IMR-90 (cell line): Measurements from ENCODE around the gene VOPP1. TPM values are rescaled to one million over a fixed set of nuclear protein-coding genes. Genes with fewer than 3 reads are reported as not detected.

Source experiments
- ATAC-seq: fragments of 200-7000 bp; cut with Tn5 transposase; 2 replicates; pipeline ENCODE4 v1.9.1; 2020; ENCODE audit warnings: low read depth, mild to moderate bottlenecking, moderate library complexity
- BruUV-seq: library from RNA; stranded (reverse); fragments of 400-500 nt; replicated peaks from 2 replicates; lab custom pipeline; 2021; lab: Mats Ljungman, UMichigan
- CTCF ChIA-PET: fragments of 300-600 bp; formaldehyde crosslinking; extraction: SDS; loops from one replicate; lab custom pipeline; 2021; ENCODE audit warnings: antibody characterized with exemption; lab: Yijun Ruan, JAX
- POLR2A ChIA-PET: fragments of 300-600 bp; sonication (Branson Sonifier 250); formaldehyde crosslinking; loops from one replicate; lab custom pipeline; 2022; ENCODE audit warnings: antibody characterized with exemption; ENCODE audit not compliant: unreplicated experiment; lab: Charles Lee
- DNase-seq: peaks from one replicate; pipeline ENCODE4 v3.0.0; 2013
- H2AFZ ChIP-seq: replicated peaks from 2 replicates; pipeline ENCODE3; 2013; ENCODE audit warnings: low read length, mild to moderate bottlenecking; ENCODE audit not compliant: poor library complexity
- H2AK5ac ChIP-seq: 2 replicates; pipeline ENCODE4 v1.6.1; 2013; ENCODE audit warnings: low read depth, low read length, inconsistent platforms
- H2AK9ac ChIP-seq: replicated peaks from 2 replicates; pipeline ENCODE3; 2013; ENCODE audit warnings: mild to moderate bottlenecking, low read depth, low read length, moderate library complexity; ENCODE audit not compliant: poor library complexity
- H2BK120ac ChIP-seq: 2 replicates; pipeline ENCODE4 v1.6.1; 2013; ENCODE audit warnings: low read depth, low read length, inconsistent platforms
- H2BK15ac ChIP-seq: 3 replicates; pipeline ENCODE4 v1.6.1; 2013; ENCODE audit warnings: low read depth, low read length, inconsistent platforms
- H2BK20ac ChIP-seq: 2 replicates; pipeline ENCODE4 v1.6.1; 2013; ENCODE audit warnings: low read depth, mild to moderate bottlenecking, inconsistent platforms, low read length, moderate library complexity
- H2BK5ac ChIP-seq: 2 replicates; pipeline ENCODE4 v1.6.1; 2013; ENCODE audit warnings: mild to moderate bottlenecking, low read depth, low read length, inconsistent platforms; ENCODE audit not compliant: poor library complexity, severe bottlenecking
- H3K14ac ChIP-seq: replicated peaks from 2 replicates; pipeline ENCODE4 v1.6.1; 2013; ENCODE audit warnings: low read depth, low read length, inconsistent platforms
- H3K18ac ChIP-seq: 2 replicates; pipeline ENCODE4 v1.6.1; 2013; ENCODE audit warnings: low read depth, low read length, control low read depth
- H3K23ac ChIP-seq: 2 replicates; pipeline ENCODE4 v1.6.1; 2013; ENCODE audit warnings: low read depth, low read length, inconsistent platforms
- H3K27ac ChIP-seq: 2 replicates; pipeline ENCODE4 v1.5.1; 2013; ENCODE audit warnings: mild to moderate bottlenecking, control low read depth, low read length; ENCODE audit not compliant: insufficient read depth
- H3K27me3 ChIP-seq: 2 replicates; pipeline ENCODE4 v1.6.1; 2013; ENCODE audit warnings: low read length; ENCODE audit not compliant: control insufficient read depth, insufficient read depth
- H3K36me3 ChIP-seq: 2 replicates; pipeline ENCODE4 v1.6.1; 2013; ENCODE audit warnings: low read length, mixed read lengths; ENCODE audit not compliant: control insufficient read depth, insufficient read depth
- H3K4ac ChIP-seq: 2 replicates; pipeline ENCODE4 v1.6.1; 2013; ENCODE audit warnings: low read depth, low read length, inconsistent platforms
- H3K4me1 ChIP-seq: 2 replicates; pipeline ENCODE4 v1.6.1; 2013; ENCODE audit warnings: low read length, mixed read lengths; ENCODE audit not compliant: control insufficient read depth, insufficient read depth
- H3K4me2 ChIP-seq: 2 replicates; pipeline ENCODE4 v1.6.1; 2013; ENCODE audit warnings: low read depth, mild to moderate bottlenecking, control low read depth, low read length, moderate library complexity
- H3K4me3 ChIP-seq: 2 replicates; pipeline ENCODE4 v1.5.1; 2013; ENCODE audit warnings: low read depth, mild to moderate bottlenecking, control low read depth, low read length, moderate library complexity; ENCODE audit not compliant: insufficient read depth
- H3K56ac ChIP-seq: 2 replicates; pipeline ENCODE4 v1.6.1; 2013; ENCODE audit warnings: low read length, inconsistent platforms; ENCODE audit not compliant: insufficient read depth; ENCODE audit errors: extremely low read depth
- H3K79me1 ChIP-seq, 2 experiments: 2 replicates each; pipeline ENCODE4 v1.6.1; 2013; ENCODE audit warnings: low read length in 2 of 2, inconsistent platforms in 1 of 2, low read depth in 1 of 2
- H3K9ac ChIP-seq: 2 replicates; pipeline ENCODE4 v1.6.1; 2013; ENCODE audit warnings: low read depth, low read length, control low read depth
- H3K9me1 ChIP-seq: 2 replicates; pipeline ENCODE4 v1.6.1; 2013; ENCODE audit warnings: low read length, inconsistent platforms; ENCODE audit not compliant: insufficient read depth
- H3K9me3 ChIP-seq: 2 replicates; pipeline ENCODE4 v1.6.1; 2013; ENCODE audit warnings: low read length; ENCODE audit not compliant: control insufficient read depth, insufficient read depth
- H4K20me1 ChIP-seq: 2 replicates; pipeline ENCODE4 v1.6.1; 2013; ENCODE audit warnings: low read length, inconsistent platforms; ENCODE audit not compliant: insufficient read depth
- H4K5ac ChIP-seq: 2 replicates; pipeline ENCODE4 v1.6.1; 2013; ENCODE audit warnings: mild to moderate bottlenecking, low read depth, low read length, control low read depth
- H4K8ac ChIP-seq, 2 experiments: 2 replicates each; pipeline ENCODE4 v1.6.1; 2013; ENCODE audit warnings: low read depth in 2 of 2, low read length in 2 of 2, control low read depth in 1 of 2, inconsistent platforms in 1 of 2
- H4K91ac ChIP-seq: 2 replicates; pipeline ENCODE4 v1.6.1; 2013; ENCODE audit warnings: low read depth, low read length, inconsistent platforms; ENCODE audit not compliant: insufficient read depth
- CEBPB ChIP-seq: IDR thresholded peaks from 2 replicates; pipeline ENCODE4 v1.6.1; 2012; ENCODE audit warnings: low read depth, low read length, improper control_type of control experiment
- CHD1 ChIP-seq: IDR thresholded peaks from 2 replicates; pipeline ENCODE4 v1.6.1; 2012; ENCODE audit warnings: low read depth, low read length, improper control_type of control experiment
- FOS ChIP-seq: fragments of 150-350 bp; IDR thresholded peaks from 2 replicates; pipeline ENCODE4 v1.6.1; 2016; ENCODE audit warnings: low read depth, low read length
- MAFK ChIP-seq: IDR thresholded peaks from 2 replicates; pipeline ENCODE4 v1.6.1; 2012; ENCODE audit warnings: low read depth, low read length, improper control_type of control experiment
- MAZ ChIP-seq: IDR thresholded peaks from 2 replicates; pipeline ENCODE4 v1.6.1; 2012; ENCODE audit warnings: low read depth, mild to moderate bottlenecking, low read length, improper control_type of control experiment, moderate library complexity, borderline replicate concordance
- MXI1 ChIP-seq: IDR thresholded peaks from 2 replicates; pipeline ENCODE4 v1.6.1; 2012; ENCODE audit warnings: low read depth, mild to moderate bottlenecking, low read length, moderate library complexity, borderline replicate concordance
- NFE2L2 ChIP-seq: fragments of 150-350 bp; IDR thresholded peaks from 2 replicates; pipeline ENCODE4 v1.6.1; 2016; ENCODE audit warnings: low read depth, mild to moderate bottlenecking, low read length
- POLR2A ChIP-seq: IDR thresholded peaks from 2 replicates; pipeline ENCODE4 v1.6.1; 2012; ENCODE audit warnings: mild to moderate bottlenecking, low read depth, low read length
- RAD21 ChIP-seq: IDR thresholded peaks from 2 replicates; pipeline ENCODE4 v1.6.1; 2012; ENCODE audit warnings: low read length, improper control_type of control experiment
- RCOR1 ChIP-seq: IDR thresholded peaks from 2 replicates; pipeline ENCODE4 v1.6.1; 2012; ENCODE audit warnings: mild to moderate bottlenecking, low read length, improper control_type of control experiment; ENCODE audit not compliant: insufficient replicate concordance
- SMC3 ChIP-seq: fragments of 150-350 bp; IDR thresholded peaks from 2 replicates; pipeline ENCODE4 v1.6.1; 2016; ENCODE audit warnings: low read depth, mild to moderate bottlenecking, antibody characterized with exemption, low read length, moderate library complexity
- WGBS, 2 experiments: methylation state at CpG; one replicate each; pipeline versions ENCODE4 v1.1.5 to v1.1.7; 2013; ENCODE audit warnings: missing lambda C conversion rate in 2 of 2; ENCODE audit not compliant: insufficient read length in 1 of 2; ENCODE audit errors: extremely low coverage in 2 of 2; 5-methylcytosine and 5-hydroxymethylcytosine counted together
- dilution Hi-C: fragments of 300-500 bp; cut with HindIII; formaldehyde crosslinking; loops from one replicate; pipeline ENCODE4 v1.14.3; 2018; ENCODE audit warnings: low sequenced_read_pairs; ENCODE audit not compliant: unreplicated experiment
- in situ Hi-C: fragments of 300-500 bp; cut with MboI; formaldehyde crosslinking; loops from 3 replicates; pipeline ENCODE4 v1.14.3; 2019; ENCODE audit warnings: low sequenced_read_pairs, inconsistent platforms, mixed read lengths
- intact Hi-C: fragments of 100-400 bp; cut with micrococcal nuclease; formaldehyde crosslinking; loops from 2 replicates; pipeline ENCODE4 v1.10.0; 2022
- polyA plus RNA-seq, 3 experiments: library from polyadenylated mRNA; depleted of rRNA; stranded (reverse); fragments of >200 nt; gene quantifications; 2 replicates each; pipeline ENCODE4 v1.2.3, GENCODE V29; 2012; ENCODE audit warnings: low replicate concordance in 1 of 3
- total RNA-seq: library from RNA; depleted of rRNA; stranded (reverse); fragments of >200 nt; gene quantifications from 2 replicates; pipeline ENCODE4 v1.2.3, GENCODE V29; 2012
- TF ChIP-seq, protein P1 (sequence below): fragments of 150-350 bp; IDR thresholded peaks from 2 replicates; pipeline ENCODE4 v1.6.1; 2017; ENCODE audit warnings: mild to moderate bottlenecking, antibody characterized with exemption, low read length, low read depth
- TF ChIP-seq, protein P2 (sequence below): conservative IDR thresholded peaks from 2 replicates; pipeline ENCODE4 v1.5.1; 2012; ENCODE audit warnings: mild to moderate bottlenecking, low read depth, low read length, improper control_type of control experiment
- TF ChIP-seq, protein P3 (sequence below): fragments of 150-350 bp; IDR thresholded peaks from 2 replicates; pipeline ENCODE4 v1.6.1; 2016; ENCODE audit warnings: low read depth, mild to moderate bottlenecking, low read length, moderate library complexity, borderline replicate concordance

VOPP1 gene
- total and polyA plus RNA-seq, 2 of the 4 experiments (the other 2 are of a cell fraction): 60.2 to 94.5 TPM

DNA sequence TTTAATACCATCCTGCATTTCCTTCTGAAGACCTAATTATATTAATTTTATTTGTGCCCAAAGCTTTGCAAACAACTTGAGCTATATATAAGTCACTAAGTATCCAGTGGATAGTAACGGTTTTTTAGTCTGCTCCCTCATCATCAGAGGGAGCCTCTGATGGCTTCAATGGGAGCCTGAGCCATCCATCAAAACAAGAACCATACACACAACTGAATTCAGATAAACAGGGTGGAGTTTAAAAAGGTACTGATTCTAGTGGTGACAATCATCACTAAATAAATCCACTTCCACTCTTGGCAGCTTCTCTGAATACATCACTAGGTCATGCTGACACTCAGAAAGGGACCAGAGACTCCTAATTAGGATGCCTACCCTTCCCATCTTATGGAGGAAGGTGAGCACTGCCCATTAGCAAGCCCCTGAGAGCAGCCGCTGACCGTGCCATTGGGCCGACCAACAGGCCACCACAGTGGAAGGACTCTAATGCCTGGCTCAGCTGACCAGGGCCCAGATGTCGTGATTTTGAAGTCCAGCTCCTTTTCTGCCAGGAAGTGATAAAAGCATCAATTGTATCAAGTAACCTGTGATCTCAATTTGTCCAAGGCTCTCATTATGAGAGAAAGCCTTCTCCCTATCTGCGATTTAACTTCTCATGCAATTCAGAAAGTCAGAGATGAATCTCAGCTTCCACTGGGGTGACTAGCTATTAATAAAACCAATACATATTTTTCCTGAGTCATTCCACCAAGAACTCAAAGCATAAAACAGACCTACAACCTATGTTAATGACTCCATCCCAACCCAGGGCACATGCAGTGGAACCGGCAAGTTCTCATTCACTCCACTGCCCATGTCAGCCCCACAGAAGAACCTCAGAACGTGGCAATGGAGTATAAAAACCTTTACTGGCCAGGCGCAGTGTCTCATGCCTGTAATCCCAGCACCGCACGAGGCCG, 13.1 kb downstream of the VOPP1 start:
- Histone ChIP-seq H2AK5ac (no peak overlapping the region), H3K23ac (no peak overlapping the region), H4K8ac (no peak overlapping the region), H3K9me3 (no peaks in the 10 kb centered on the region), H3K27ac (no peak overlapping the region), H3K36me3 (peaks cover 6% of the 10 kb centered on the region), H4K91ac (no peak overlapping the region), H3K4me3 (no peak overlapping the region), H2BK5ac (no peak overlapping the region), H3K14ac (no peak overlapping the region), H2AFZ (no peak overlapping the region), H3K56ac (no peak overlapping the region), H3K9me1 (peaks cover 47% of the 10 kb centered on the region), H2AK9ac (no peak overlapping the region), H3K9ac (no peak overlapping the region), H4K5ac (no peak overlapping the region), H4K20me1 (peaks cover 94% of the 10 kb centered on the region), H2BK120ac (no peak overlapping the region), H3K18ac (no peak overlapping the region), H3K4me1 (peaks cover 13% of the 10 kb centered on the region), H2BK20ac (no peak overlapping the region), H3K4me2 (no peak overlapping the region), H3K27me3 (no peaks in the 10 kb centered on the region), H2BK15ac (no peak overlapping the region), H3K79me1 (peaks cover 66 to 88% of the 10 kb centered on the region in 2 experiments), H3K4ac (no peak overlapping the region)
- DNase-seq (no peak), ATAC-seq (no peak)
- POLR2A ChIA-PET: no interaction called here
- dilution Hi-C loops: no loop called here
- in situ Hi-C loops: loop anchor here (25.0 kb wide), 1 partner anchor 797 kb away; the partner anchor contains the start of gene SEC61G
- intact Hi-C loops: no loop called here
- no TSS peak for BruUV-seq
- 96% methylated on average over 4 of the region's 12 CpGs; no CpG with 5 or more reads in 1 of the 2 experiments for WGBS, 2 experiments
- CTCF ChIA-PET: no interaction called here
- TF ChIP-seq RAD21 (no peak), CEBPB (no peak), RCOR1 (no peak), MAZ (no peak), MXI1 (no peak), FOS (no peak), CHD1 (no peak), POLR2A (no peak), NFE2L2 (no peak), MAFK (no peak), SMC3 (no peak)
- TF ChIP-seq, protein P1, sequence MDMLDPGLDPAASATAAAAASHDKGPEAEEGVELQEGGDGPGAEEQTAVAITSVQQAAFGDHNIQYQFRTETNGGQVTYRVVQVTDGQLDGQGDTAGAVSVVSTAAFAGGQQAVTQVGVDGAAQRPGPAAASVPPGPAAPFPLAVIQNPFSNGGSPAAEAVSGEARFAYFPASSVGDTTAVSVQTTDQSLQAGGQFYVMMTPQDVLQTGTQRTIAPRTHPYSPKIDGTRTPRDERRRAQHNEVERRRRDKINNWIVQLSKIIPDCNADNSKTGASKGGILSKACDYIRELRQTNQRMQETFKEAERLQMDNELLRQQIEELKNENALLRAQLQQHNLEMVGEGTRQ: no peak
- TF ChIP-seq, protein P2, sequence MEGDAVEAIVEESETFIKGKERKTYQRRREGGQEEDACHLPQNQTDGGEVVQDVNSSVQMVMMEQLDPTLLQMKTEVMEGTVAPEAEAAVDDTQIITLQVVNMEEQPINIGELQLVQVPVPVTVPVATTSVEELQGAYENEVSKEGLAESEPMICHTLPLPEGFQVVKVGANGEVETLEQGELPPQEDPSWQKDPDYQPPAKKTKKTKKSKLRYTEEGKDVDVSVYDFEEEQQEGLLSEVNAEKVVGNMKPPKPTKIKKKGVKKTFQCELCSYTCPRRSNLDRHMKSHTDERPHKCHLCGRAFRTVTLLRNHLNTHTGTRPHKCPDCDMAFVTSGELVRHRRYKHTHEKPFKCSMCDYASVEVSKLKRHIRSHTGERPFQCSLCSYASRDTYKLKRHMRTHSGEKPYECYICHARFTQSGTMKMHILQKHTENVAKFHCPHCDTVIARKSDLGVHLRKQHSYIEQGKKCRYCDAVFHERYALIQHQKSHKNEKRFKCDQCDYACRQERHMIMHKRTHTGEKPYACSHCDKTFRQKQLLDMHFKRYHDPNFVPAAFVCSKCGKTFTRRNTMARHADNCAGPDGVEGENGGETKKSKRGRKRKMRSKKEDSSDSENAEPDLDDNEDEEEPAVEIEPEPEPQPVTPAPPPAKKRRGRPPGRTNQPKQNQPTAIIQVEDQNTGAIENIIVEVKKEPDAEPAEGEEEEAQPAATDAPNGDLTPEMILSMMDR: no peak
- TF ChIP-seq, protein P3, sequence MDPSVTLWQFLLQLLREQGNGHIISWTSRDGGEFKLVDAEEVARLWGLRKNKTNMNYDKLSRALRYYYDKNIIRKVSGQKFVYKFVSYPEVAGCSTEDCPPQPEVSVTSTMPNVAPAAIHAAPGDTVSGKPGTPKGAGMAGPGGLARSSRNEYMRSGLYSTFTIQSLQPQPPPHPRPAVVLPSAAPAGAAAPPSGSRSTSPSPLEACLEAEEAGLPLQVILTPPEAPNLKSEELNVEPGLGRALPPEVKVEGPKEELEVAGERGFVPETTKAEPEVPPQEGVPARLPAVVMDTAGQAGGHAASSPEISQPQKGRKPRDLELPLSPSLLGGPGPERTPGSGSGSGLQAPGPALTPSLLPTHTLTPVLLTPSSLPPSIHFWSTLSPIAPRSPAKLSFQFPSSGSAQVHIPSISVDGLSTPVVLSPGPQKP: no peak
